Trophoblast cell (in vitro differentiated cells and primary cell): ENCODE measurements around the gene NFATC2.

Experiments
- DNase-seq, 2 donors: peaks; one replicate each; pipeline ENCODE4 v3.0.0-alpha.2; 2016
- H2AFZ ChIP-seq: 2 replicates; pipeline ENCODE4 v1.6.1; 2013; ENCODE audit warnings: low read length, moderate library complexity, mild to moderate bottlenecking; ENCODE audit not compliant: insufficient read depth, poor library complexity
- H2AK5ac ChIP-seq: 2 replicates; pipeline ENCODE4 v1.6.1; 2013; ENCODE audit warnings: mild to moderate bottlenecking, low read length
- H2BK120ac ChIP-seq: 2 replicates; pipeline ENCODE4 v1.6.1; 2013; ENCODE audit warnings: low read length, mild to moderate bottlenecking, moderate library complexity; ENCODE audit not compliant: insufficient read depth, poor library complexity
- H2BK12ac ChIP-seq: 2 replicates; pipeline ENCODE4 v1.6.1; 2013; ENCODE audit warnings: mild to moderate bottlenecking, low read length, moderate library complexity
- H2BK5ac ChIP-seq: 2 replicates; pipeline ENCODE4 v1.6.1; 2013; ENCODE audit warnings: low read length, low read depth, moderate library complexity, mild to moderate bottlenecking; ENCODE audit not compliant: poor library complexity
- H3K14ac ChIP-seq: 2 replicates; pipeline ENCODE4 v1.6.1; 2013; ENCODE audit warnings: mild to moderate bottlenecking, low read length
- H3K18ac ChIP-seq: 2 replicates; pipeline ENCODE4 v1.6.1; 2013; ENCODE audit warnings: mild to moderate bottlenecking, low read length
- H3K23ac ChIP-seq: 2 replicates; pipeline ENCODE4 v1.6.1; 2013; ENCODE audit warnings: low read length
- H3K27ac ChIP-seq: 2 replicates; pipeline ENCODE4 v1.5.1; 2013; ENCODE audit warnings: low read depth, mild to moderate bottlenecking, inconsistent platforms, low read length, moderate library complexity
- H3K27me3 ChIP-seq: 2 replicates; pipeline ENCODE4 v1.6.1; 2013; ENCODE audit warnings: inconsistent platforms, mild to moderate bottlenecking, low read length, moderate library complexity; ENCODE audit not compliant: insufficient read depth
- H3K36me3 ChIP-seq, 2 experiments: 1 replicate in 1 of 2; 2 replicates in 1 of 2; pipeline ENCODE4 v1.6.1; 2013; ENCODE audit warnings: low read length in 2 of 2, mild to moderate bottlenecking in 2 of 2, moderate library complexity in 1 of 2; ENCODE audit not compliant: insufficient read depth in 2 of 2, control insufficient read depth in 1 of 2
- H3K4ac ChIP-seq: 2 replicates; pipeline ENCODE4 v1.6.1; 2013; ENCODE audit warnings: low read depth, mild to moderate bottlenecking, low read length, moderate library complexity
- H3K4me1 ChIP-seq, 2 experiments: 1 replicate in 1 of 2; 2 replicates in 1 of 2; pipeline ENCODE4 v1.6.1; 2013; ENCODE audit warnings: low read length in 2 of 2, mild to moderate bottlenecking in 2 of 2, moderate library complexity in 1 of 2; ENCODE audit not compliant: insufficient read depth in 2 of 2, control insufficient read depth in 1 of 2
- H3K4me2 ChIP-seq: 2 replicates; pipeline ENCODE4 v1.6.1; 2013; ENCODE audit warnings: inconsistent platforms, mild to moderate bottlenecking, low read length, moderate library complexity
- H3K4me3 ChIP-seq: 2 replicates; pipeline ENCODE4 v1.5.1; 2013; ENCODE audit warnings: mild to moderate bottlenecking, low read depth, low read length, inconsistent platforms
- H3K79me1 ChIP-seq: one replicate; pipeline ENCODE4 v1.6.1; 2013; ENCODE audit warnings: low read length
- H3K79me2 ChIP-seq: 2 replicates; pipeline ENCODE4 v1.6.1; 2013; ENCODE audit warnings: low read length, mild to moderate bottlenecking; ENCODE audit not compliant: control insufficient read depth, insufficient read depth, poor library complexity
- H3K9ac ChIP-seq: 2 replicates; pipeline ENCODE4 v1.6.1; 2013; ENCODE audit warnings: mild to moderate bottlenecking, low read length
- H3K9me3 ChIP-seq: 2 replicates; pipeline ENCODE4 v1.6.1; 2013; ENCODE audit warnings: low read depth, mild to moderate bottlenecking, control low read depth, inconsistent platforms, low read length; ENCODE audit not compliant: insufficient read depth
- H4K12ac ChIP-seq: 2 replicates; pipeline ENCODE4 v1.6.1; 2013; ENCODE audit warnings: low read depth, mild to moderate bottlenecking, low read length, moderate library complexity
- H4K8ac ChIP-seq: 2 replicates; pipeline ENCODE4 v1.6.1; 2013; ENCODE audit warnings: low read depth, mild to moderate bottlenecking, low read length, moderate library complexity
- H4K91ac ChIP-seq: one replicate; pipeline ENCODE4 v1.6.1; 2013; ENCODE audit warnings: low read depth, mild to moderate bottlenecking, low read length, moderate library complexity
- WGBS: extraction: QIAGEN DNeasy Blood & Tissue Kit; methylation state at CpG from one replicate; pipeline ENCODE4 v1.1.7; 2013; ENCODE audit warnings: missing lambda C conversion rate; ENCODE audit not compliant: insufficient read length, insufficient coverage; ENCODE audit errors: extremely low coverage; 5-methylcytosine and 5-hydroxymethylcytosine counted together

The NFATC2 gene

DNA sequence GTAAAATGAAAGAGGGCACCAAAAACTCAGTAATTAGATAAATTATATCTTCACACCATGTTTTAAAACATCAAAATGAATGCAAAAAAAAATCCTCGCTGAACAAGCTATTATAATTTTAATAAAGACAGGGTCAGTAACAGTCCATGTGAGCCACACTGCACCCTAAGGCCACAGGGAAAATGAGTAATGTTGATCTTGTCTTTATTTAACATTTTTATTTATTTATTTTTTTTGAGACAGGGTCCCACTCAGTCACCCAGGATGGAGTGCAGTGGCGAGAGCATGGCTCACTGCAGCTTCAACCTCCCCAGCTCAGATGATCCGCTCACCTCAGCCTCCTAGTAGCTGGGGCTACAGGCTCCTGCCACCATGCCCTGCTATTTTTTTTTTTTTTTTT lies 8.7 kb upstream of the NFATC2 start:
- no peak overlapping the region for H3K4me3 ChIP-seq
- no peaks in the 10 kb centered on the region for H3K4me1 ChIP-seq
- WGBS = no CpG with 5 or more reads among the region's 3 CpGs
- no peak overlapping the region for H2BK12ac ChIP-seq
- H3K4me2 ChIP-seq = no peak overlapping the region
- no peaks in the 10 kb centered on the region for H3K79me2 ChIP-seq
- no peak overlapping the region for H2AK5ac ChIP-seq
- no peaks in the 10 kb centered on the region for H3K9me3 ChIP-seq
- H3K4ac ChIP-seq = no peak overlapping the region
- no peak for DNase-seq
- H2AFZ ChIP-seq = no peak overlapping the region
- H2BK5ac ChIP-seq = no peak overlapping the region
- peaks cover 2 to 3% of the 10 kb centered on the region in 2 experiments for H3K36me3 ChIP-seq
- H3K23ac ChIP-seq = no peak overlapping the region
- no peak overlapping the region for H3K14ac ChIP-seq
- no peak overlapping the region for H4K91ac ChIP-seq
- H3K9ac ChIP-seq = no peak overlapping the region
- no peak overlapping the region for H4K8ac ChIP-seq
- no peak overlapping the region for H2BK120ac ChIP-seq
- H4K12ac ChIP-seq = no peak overlapping the region
- H3K27me3 ChIP-seq = peaks cover 3% of the 10 kb centered on the region
- H3K18ac ChIP-seq = no peak overlapping the region
- no peaks in the 10 kb centered on the region for H3K79me1 ChIP-seq
- no peak overlapping the region for H3K27ac ChIP-seq

DNA sequence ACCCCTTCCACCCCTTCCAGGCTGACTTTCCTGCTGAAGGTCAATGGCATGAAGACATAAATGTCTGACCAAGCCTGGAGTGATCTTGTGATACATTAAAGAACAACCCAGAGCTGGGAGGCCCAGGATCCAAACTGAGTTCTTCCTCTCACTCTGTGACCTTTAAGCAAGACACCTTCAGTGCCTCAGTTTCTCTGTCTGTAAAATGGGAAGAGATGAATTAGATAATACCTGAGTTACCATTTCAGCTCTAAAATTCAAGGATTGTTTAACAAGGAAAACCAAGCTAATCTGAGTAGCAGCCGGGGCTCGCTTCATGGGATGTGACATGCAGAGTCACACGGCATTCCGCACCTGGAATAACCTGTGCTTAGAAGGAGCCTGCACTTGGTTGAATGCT lies 7.0 kb upstream of the NFATC2 start:
- Histone ChIP-seq H3K4ac (no peak overlapping the region), H3K18ac (no peak overlapping the region), H4K8ac (no peak overlapping the region), H3K4me1 (no peaks in the 10 kb centered on the region), H3K4me2 (no peak overlapping the region), H2BK120ac (no peak overlapping the region), H2BK12ac (no peak overlapping the region), H2AK5ac (no peak overlapping the region), H2BK5ac (no peak overlapping the region), H3K27ac (no peak overlapping the region), H3K79me2 (no peaks in the 10 kb centered on the region), H3K9ac (no peak overlapping the region), H3K14ac (no peak overlapping the region), H3K36me3 (no peaks in the 10 kb centered on the region), H3K4me3 (no peak overlapping the region), H3K23ac (no peak overlapping the region), H2AFZ (no peak overlapping the region), H4K12ac (no peak overlapping the region), H3K27me3 (peaks cover 3% of the 10 kb centered on the region), H4K91ac (no peak overlapping the region), H3K79me1 (no peaks in the 10 kb centered on the region), H3K9me3 (no peaks in the 10 kb centered on the region)
- no CpG with 5 or more reads among the region's 4 CpGs for WGBS
- DNase-seq = no peak

GRCh38 chr20:51547951-51548350 lies 5.4 kb upstream of the NFATC2 start:
- Histone ChIP-seq H4K91ac (no peak overlapping the region), H4K12ac (no peak overlapping the region), H3K79me1 (no peaks in the 10 kb centered on the region), H3K4me2 (no peak overlapping the region), H2AFZ (no peak overlapping the region), H3K14ac (no peak overlapping the region), H3K4me3 (no peak overlapping the region), H3K9ac (no peak overlapping the region), H3K4ac (no peak overlapping the region), H3K27ac (no peak overlapping the region), H2BK5ac (no peak overlapping the region), H3K18ac (no peak overlapping the region), H3K36me3 (no peaks in the 10 kb centered on the region), H3K4me1 (peaks cover 2 to 4% of the 10 kb centered on the region in 2 experiments), H3K23ac (no peak overlapping the region), H2AK5ac (no peak overlapping the region), H2BK12ac (no peak overlapping the region), H3K9me3 (no peaks in the 10 kb centered on the region), H2BK120ac (no peak overlapping the region), H3K27me3 (peaks cover 3% of the 10 kb centered on the region), H4K8ac (no peak overlapping the region), H3K79me2 (no peaks in the 10 kb centered on the region)
- no CpG with 5 or more reads among the region's 7 CpGs for WGBS
- no peak for DNase-seq

DNA sequence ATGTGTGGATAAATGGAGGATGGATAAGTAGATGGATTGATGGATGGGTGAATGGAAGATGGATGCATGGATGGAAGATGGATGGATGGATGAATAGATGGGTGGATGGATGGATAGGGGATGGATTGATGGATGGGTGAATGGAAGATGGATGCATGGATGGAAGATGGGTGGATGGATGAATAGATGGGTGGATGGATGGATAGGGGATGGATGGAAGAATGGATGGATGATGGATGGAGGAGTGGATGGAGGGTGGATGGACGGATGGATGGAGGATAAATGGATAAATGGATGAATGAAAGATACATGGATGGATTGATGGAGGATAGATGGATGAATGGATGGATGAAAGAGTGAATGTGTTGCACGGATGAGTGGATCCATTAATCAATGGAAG lies 3.0 kb upstream of the NFATC2 start:
- no peak overlapping the region for H3K4me3 ChIP-seq
- no peak overlapping the region for H2BK5ac ChIP-seq
- no peak overlapping the region for H4K12ac ChIP-seq
- H3K9me3 ChIP-seq = no peaks in the 10 kb centered on the region
- peaks cover 8% of the 10 kb centered on the region for H3K79me1 ChIP-seq
- WGBS = 100% methylated on average over 2 of the region's 2 CpGs
- peaks cover 3% of the 10 kb centered on the region for H3K27me3 ChIP-seq
- no peak overlapping the region for H3K18ac ChIP-seq
- no peak overlapping the region for H2AFZ ChIP-seq
- H3K27ac ChIP-seq = no peak overlapping the region
- H3K4me1 ChIP-seq = peaks cover 16 to 20% of the 10 kb centered on the region in 2 experiments
- no peak overlapping the region for H3K9ac ChIP-seq
- H2BK120ac ChIP-seq = no peak overlapping the region
- no peak for DNase-seq
- no peak overlapping the region for H3K4me2 ChIP-seq
- H3K14ac ChIP-seq = no peak overlapping the region
- no peak overlapping the region for H4K91ac ChIP-seq
- no peaks in the 10 kb centered on the region for H3K79me2 ChIP-seq
- H4K8ac ChIP-seq = no peak overlapping the region
- no peak overlapping the region for H2BK12ac ChIP-seq
- H3K23ac ChIP-seq = peak overlapping the region; percentile 58
- no peaks in the 10 kb centered on the region for H3K36me3 ChIP-seq
- H3K4ac ChIP-seq = no peak overlapping the region
- H2AK5ac ChIP-seq = no peak overlapping the region
